Stimulated activated memory B cell treated with anti-CD40 and anti-IgM and Interleukin-4, amounts not matched to agents 10 μg/mL and 1 μg/mL and 100 μg/mL, for 72 hours (primary cell): ENCODE data around the gene RBM3.
"Not testable (repeated sequence)": the region's sequence is repeated elsewhere in the genome, so short reads cannot be mapped to it uniquely, and the experiment has no call there.

Experiments
- ATAC-seq: fragments of 150-1000 bp; cut with Tn5 transposase; 2 replicates; pipeline ENCODE4 v1.10.0; 2021
- H3K27ac Mint-ChIP-seq: one replicate; pipeline ENCODE4 v1.8.0; 2022; ENCODE audit warnings: mild to moderate bottlenecking, mixed read lengths
- H3K27me3 Mint-ChIP-seq: one replicate; pipeline ENCODE4 v1.8.0; 2022; ENCODE audit warnings: mixed read lengths
- H3K36me3 Mint-ChIP-seq: one replicate; pipeline ENCODE4 v1.8.0; 2022; ENCODE audit warnings: mixed read lengths
- H3K4me1 Mint-ChIP-seq: one replicate; pipeline ENCODE4 v1.8.0; 2022; ENCODE audit warnings: mixed read lengths
- H3K4me3 Mint-ChIP-seq: one replicate; pipeline ENCODE4 v1.8.0; 2022; ENCODE audit warnings: mild to moderate bottlenecking, moderate library complexity, mixed read lengths
- H3K9me3 Mint-ChIP-seq: one replicate; pipeline ENCODE4 v1.8.0; 2022; ENCODE audit warnings: mixed read lengths

The RBM3 gene

DNA sequence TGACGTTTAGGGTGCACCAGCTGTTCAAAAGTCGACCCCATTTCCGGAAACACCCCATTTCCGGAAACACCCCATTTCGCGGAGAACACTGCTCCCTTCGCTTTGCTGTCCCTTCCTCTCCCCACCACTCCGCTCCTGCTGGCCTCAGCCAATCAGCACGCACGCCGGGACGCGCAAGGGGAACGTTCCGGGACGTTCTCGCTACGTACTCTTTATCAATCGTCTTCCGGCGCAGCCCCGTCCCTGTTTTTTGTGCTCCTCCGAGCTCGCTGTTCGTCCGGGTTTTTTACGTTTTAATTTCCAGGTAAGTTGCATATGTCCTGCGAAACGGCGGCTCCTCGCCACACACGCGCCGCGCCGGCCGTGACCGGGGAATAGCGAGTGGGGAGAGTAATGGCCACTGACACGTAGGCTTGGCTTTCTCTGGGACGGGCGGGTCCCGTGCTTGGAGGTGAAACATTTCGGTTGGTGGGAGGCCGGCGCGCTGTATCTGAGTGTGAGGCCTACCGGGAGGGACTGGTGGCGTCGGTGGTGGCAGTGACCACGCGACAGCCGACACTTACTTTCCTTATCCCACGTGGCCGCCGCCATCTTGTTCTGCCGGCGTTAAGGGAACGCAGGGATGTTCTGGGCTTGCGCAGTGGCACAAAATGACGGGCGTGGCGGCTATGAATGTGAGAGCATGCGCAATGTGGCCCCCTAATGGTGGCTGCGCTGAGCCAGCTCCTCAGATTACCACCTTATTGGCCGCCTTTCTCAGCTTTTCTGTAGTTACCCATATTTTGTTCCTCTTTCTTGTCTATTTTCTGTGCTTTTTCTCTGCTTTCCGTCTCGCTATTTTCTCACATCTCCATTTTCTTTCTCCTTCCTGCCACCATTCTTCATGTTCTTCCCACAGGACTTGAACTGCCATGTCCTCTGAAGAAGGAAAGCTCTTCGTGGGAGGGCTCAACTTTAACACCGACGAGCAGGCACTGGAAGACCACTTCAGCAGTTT, at the start of gene RBM3:
Gene RBM3 (plus strand): TSS at position 215 of the 997 bp plus-strand sequence. CDS start 697 bp downstream, at position 912.
- Mint-ChIP-seq H3K9me3 (no peaks in the 10 kb centered on the region), H3K27me3 (no peaks in the 10 kb centered on the region), H3K4me1 (peaks cover 29% of the 10 kb centered on the region), H3K36me3 (peaks cover 40% of the 10 kb centered on the region), H3K27ac (peak within 1 kb of the TSS; percentile 100), H3K4me3 (peak within 1 kb of the TSS; percentile 98)
- ATAC-seq = peak; percentile 98

- Mint-ChIP-seq H3K36me3 (peaks cover 21% of the 10 kb centered on the region), H3K4me1 (peaks cover 16% of the 10 kb centered on the region)
- H3K9me3 Mint-ChIP-seq, ATAC-seq, H3K27ac Mint-ChIP-seq, H3K27me3 Mint-ChIP-seq, H3K4me3 Mint-ChIP-seq: not testable (repeated sequence)
Measured at GRCh38 chrX:48525853-48526252, 48.4 kb upstream of the RBM3 start.

DNA sequence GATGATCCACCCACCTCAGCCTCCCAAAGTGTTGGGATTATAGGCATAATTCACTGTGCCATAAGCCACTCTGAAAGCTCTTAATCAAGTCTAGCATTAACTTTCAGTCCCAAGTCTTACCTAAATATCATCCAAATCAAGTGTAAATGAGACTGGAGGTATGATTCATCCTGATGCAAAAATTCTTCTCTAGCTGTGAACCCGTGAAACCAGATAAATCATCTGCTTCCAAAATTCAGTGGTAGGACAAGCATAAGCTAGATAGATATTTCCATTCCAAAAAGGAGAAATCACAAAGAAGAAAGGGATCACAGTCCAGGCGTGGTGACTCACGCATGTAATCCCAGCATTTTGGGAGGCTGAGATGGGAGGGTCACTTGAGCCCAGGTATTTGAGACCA, 43.5 kb upstream of the RBM3 start:
- Mint-ChIP-seq H3K9me3 (no peaks in the 10 kb centered on the region), H3K36me3 (peaks cover 23% of the 10 kb centered on the region), H3K27me3 (no peaks in the 10 kb centered on the region), H3K4me1 (peaks cover 6% of the 10 kb centered on the region), H3K27ac (no peak overlapping the region), H3K4me3 (no peak overlapping the region)
- ATAC-seq = no peak

DNA sequence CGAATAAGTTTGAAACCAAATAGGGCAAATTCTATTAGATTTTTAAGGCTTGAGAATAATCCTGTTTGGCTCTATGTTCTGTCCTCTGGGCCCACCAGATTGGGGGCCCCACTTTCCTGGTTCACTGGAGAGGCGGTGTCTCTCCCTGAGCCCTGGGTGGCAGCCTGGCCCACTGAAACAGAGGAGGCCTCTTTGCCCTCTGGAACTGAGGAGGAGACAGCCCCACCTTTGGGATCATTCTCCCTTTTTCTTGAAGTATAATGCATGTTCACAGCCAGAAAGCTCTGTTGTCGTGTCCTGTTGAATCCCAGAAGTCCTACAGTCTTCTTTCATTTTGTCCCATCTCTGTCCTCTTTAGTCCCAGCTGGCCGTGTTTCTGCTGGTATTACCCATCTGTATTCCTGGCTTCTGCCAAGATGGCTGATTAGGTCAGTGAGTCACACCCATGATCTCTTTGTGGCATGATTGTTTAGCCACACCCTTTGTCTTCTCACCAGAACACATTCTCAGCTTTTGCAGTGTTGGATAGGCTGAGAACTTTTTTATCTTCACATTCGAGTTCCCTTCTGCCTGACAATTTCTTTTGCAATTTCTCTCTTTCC, 42.8 kb upstream of the RBM3 start:
- no peaks in the 10 kb centered on the region for H3K9me3 Mint-ChIP-seq
- no peak overlapping the region for H3K4me3 Mint-ChIP-seq
- H3K27ac Mint-ChIP-seq = no peak overlapping the region
- no peaks in the 10 kb centered on the region for H3K27me3 Mint-ChIP-seq
- H3K4me1 Mint-ChIP-seq = peaks cover 4% of the 10 kb centered on the region
- H3K36me3 Mint-ChIP-seq = peaks cover 20% of the 10 kb centered on the region
- ATAC-seq = no peak

DNA sequence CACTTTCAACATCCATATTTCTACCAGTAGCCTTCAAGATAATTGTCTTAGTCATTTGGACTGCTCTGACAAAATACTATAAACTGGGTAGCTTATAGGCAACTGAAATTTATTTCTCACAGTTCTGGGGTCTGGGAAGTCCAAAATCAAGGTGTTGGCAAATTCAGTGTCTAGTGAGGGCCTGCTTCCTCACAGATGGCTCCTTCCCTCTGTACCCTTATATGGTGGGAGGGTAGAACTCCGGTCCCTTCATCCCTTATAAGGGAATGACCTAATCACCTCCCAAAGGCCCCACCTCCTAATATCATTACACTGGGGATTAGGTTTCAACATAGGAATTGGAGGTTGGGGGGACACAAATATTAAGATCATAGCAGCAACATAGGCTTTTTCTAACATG, 42.1 kb upstream of the RBM3 start:
- Mint-ChIP-seq H3K27me3 (no peaks in the 10 kb centered on the region), H3K36me3 (peaks cover 16% of the 10 kb centered on the region), H3K4me3 (no peak overlapping the region), H3K9me3 (no peaks in the 10 kb centered on the region), H3K4me1 (no peaks in the 10 kb centered on the region), H3K27ac (no peak overlapping the region)
- ATAC-seq = no peak

GRCh38 chrX:48533165-48533564, 41.1 kb upstream of the RBM3 start:
- no peak overlapping the region for H3K4me3 Mint-ChIP-seq
- H3K36me3 Mint-ChIP-seq = peaks cover 15% of the 10 kb centered on the region
- no peaks in the 10 kb centered on the region for H3K9me3 Mint-ChIP-seq
- no peak overlapping the region for H3K27ac Mint-ChIP-seq
- no peaks in the 10 kb centered on the region for H3K4me1 Mint-ChIP-seq
- H3K27me3 Mint-ChIP-seq = no peaks in the 10 kb centered on the region
- ATAC-seq = no peak

GRCh38 chrX:48538641-48539344, 35.5 kb upstream of the RBM3 start:
- peaks cover 6% of the 10 kb centered on the region for H3K36me3 Mint-ChIP-seq
- peak overlapping the region; percentile 92 for H3K4me3 Mint-ChIP-seq
- H3K27ac Mint-ChIP-seq = peak overlapping the region; percentile 87
- H3K27me3 Mint-ChIP-seq = no peaks in the 10 kb centered on the region
- H3K9me3 Mint-ChIP-seq = no peaks in the 10 kb centered on the region
- H3K4me1 Mint-ChIP-seq = peaks cover 20% of the 10 kb centered on the region
- no peak for ATAC-seq

DNA sequence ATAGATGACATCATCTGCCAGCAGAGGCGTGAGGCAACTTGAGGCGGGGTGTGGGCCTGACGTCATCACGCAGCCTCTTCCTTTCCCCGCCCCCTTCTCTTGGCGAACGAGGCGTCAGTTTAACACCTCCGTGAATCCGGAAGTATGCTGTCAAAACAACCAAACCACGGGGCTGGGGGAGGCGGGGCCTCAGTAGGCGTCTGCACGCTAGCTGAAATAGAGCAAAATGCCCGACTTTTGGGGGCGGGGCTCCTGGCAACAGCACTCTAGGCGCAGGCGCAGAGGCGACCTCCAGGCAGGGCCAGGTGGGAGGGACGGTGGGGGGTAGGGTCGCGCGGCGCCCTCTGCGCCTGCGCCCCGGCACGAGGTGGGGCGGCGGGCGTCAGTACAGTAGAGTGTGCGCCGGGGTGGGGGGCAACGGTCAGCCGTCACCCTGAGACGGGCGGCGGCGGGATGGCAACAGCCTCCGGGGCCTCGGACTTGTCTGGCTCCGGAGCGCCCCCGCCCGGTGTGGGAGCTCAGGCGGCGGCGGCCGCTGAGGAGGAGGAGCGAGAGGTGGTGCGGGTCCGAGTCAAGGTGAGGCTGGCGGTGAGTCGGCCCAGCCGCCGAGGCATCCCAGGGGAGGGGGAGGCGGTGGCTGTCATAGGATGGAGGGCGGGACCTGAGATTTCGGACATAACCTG, 34.8 kb upstream of the RBM3 start, which contains the start of gene TBC1D25:
Gene TBC1D25 (plus strand): TSS at position 370 of the 683 bp plus-strand sequence. CDS start 84 bp downstream, at position 454.
- Mint-ChIP-seq H3K4me3 (peak within 1 kb of the TSS; percentile 92), H3K4me1 (peaks cover 20% of the 10 kb centered on the region), H3K27ac (peak within 1 kb of the TSS; percentile 87), H3K9me3 (no peaks in the 10 kb centered on the region), H3K36me3 (peaks cover 6% of the 10 kb centered on the region), H3K27me3 (no peaks in the 10 kb centered on the region)
- ATAC-seq = peak; percentile 95

DNA sequence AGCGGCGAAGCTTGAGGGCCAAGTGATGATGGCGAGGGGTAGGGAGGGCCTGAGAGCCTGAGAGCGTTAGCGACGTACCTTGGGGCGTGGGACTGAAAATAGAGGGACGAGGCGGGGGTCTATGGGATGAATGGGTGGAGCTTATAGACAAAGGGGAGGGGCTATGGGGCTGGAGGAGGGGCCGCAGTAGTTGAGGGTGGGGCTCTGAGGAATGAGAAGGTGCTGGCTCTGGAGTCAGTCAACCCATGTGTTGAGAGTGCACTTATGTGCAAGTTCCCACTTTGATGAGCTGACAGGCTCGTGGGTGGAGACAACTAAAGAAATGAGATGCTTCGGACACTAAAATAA, 34.3 kb upstream of the RBM3 start:
- Mint-ChIP-seq H3K4me1 (peaks cover 20% of the 10 kb centered on the region), H3K27me3 (no peaks in the 10 kb centered on the region), H3K27ac (peak overlapping the region; percentile 87), H3K9me3 (no peaks in the 10 kb centered on the region), H3K4me3 (peak overlapping the region; percentile 92), H3K36me3 (peaks cover 6% of the 10 kb centered on the region)
- ATAC-seq = peak; percentile 75

DNA sequence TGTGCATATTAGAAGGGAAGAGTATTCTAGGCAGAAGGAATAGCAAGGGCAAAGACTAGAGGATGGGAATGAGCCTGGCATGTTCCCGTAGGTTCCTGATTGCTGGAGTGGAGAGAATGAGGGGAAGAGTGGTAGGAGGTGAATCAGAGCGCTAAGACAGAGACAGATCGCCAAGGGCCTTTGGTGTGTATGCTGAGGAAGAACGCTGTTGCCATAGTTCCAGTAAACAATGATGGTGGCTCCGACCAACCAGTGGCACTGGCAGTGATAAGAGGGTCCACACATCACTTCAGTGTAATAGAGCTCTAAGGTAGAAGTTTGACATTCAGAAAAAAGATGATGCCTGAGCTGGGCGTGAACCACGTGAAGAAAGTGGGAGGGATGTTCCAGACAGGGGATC, 33.8 kb upstream of the RBM3 start:
- H3K27me3 Mint-ChIP-seq = no peaks in the 10 kb centered on the region
- ATAC-seq = no peak
- peak overlapping the region; percentile 92 for H3K4me3 Mint-ChIP-seq
- H3K27ac Mint-ChIP-seq = peak overlapping the region; percentile 87
- H3K4me1 Mint-ChIP-seq = peaks cover 20% of the 10 kb centered on the region
- H3K9me3 Mint-ChIP-seq = no peaks in the 10 kb centered on the region
- peaks cover 10% of the 10 kb centered on the region for H3K36me3 Mint-ChIP-seq

DNA sequence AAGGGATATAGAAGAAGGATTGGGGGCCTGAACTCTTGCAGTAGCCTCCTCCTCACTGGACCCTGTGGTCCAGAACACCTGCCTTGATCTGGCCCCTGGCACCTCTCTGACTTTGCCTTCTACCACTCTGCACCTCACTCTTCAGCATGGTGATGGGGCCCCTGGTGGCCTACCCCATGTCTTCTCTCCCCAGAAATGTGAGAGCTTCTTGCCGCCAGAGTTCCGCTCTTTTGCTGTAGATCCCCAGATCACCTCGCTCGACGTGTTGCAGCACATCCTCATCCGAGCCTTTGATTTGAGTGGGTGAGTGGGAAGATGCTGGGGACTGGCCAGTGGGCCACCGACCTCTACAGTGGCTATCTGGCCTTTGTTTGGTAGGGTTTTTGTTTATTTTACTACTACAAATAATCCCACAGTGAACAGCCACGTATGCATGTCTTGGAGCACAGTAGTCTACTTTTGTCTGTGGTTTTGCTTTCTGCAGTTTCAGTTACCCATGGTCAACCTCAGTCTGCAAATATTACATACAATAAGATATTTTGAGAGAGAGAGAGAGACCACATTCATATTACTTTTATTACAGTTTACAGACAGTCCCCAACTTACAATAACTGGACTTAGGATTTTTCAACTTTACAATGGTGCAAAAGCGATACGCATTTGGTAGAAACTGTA, 33.0 kb upstream of the RBM3 start:
- H3K4me3 Mint-ChIP-seq = peak overlapping the region; percentile 92
- ATAC-seq = no peak
- no peaks in the 10 kb centered on the region for H3K27me3 Mint-ChIP-seq
- H3K9me3 Mint-ChIP-seq = no peaks in the 10 kb centered on the region
- H3K36me3 Mint-ChIP-seq = peaks cover 12% of the 10 kb centered on the region
- H3K27ac Mint-ChIP-seq = peak overlapping the region; percentile 87
- peaks cover 20% of the 10 kb centered on the region for H3K4me1 Mint-ChIP-seq

DNA sequence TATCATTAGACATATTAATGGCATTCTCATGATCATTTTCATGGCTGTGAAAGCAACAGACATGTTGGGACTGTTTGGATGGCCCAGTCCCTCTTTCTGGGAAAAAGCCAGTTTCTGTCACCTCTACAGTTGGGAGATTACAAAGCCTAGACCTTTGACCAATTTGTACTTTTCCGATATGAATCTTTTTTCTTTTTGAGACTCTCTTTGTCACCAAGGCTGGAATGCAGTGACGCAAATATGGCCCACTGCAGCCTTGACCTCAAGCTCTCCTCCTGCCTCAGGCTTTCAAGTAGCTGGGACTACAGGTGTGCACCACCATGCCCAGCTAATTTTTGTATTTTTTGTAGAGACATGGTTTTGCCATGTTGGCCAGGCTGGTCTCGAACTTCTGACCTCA, 25.4 kb upstream of the RBM3 start:
- Mint-ChIP-seq H3K9me3 (no peaks in the 10 kb centered on the region), H3K27me3 (no peaks in the 10 kb centered on the region), H3K4me3 (no peak overlapping the region), H3K36me3 (peaks cover 29% of the 10 kb centered on the region), H3K4me1 (no peaks in the 10 kb centered on the region), H3K27ac (no peak overlapping the region)
- no peak for ATAC-seq

DNA sequence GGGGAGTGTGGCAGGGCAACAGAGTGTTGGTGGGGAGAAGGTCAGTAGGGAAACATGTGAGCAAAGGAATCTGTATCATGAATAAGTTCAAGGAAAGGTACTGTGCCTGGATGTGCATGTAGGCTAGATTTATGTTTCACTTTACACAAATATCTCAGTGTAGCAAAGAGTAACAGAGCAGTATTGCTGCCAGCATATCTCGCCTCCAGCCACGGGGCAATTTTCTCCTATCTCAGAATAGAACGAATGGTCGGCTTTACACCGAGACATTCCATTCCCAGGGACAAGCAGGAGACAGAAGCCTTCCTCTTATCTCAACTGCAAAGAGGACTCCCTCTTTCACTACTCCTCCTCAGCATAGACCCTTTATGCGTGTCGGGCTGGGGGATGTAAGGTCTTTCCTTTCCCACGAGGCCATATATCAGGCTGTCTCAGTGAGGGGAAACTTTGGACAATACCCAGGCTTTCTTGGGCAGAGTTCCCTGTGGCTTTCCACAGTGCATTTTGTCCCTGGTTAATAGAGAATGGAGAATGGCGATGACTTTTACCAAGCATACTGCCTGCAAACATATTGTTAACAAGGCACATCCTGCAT, 18.5 kb upstream of the RBM3 start:
- H3K36me3 Mint-ChIP-seq = peaks cover 34% of the 10 kb centered on the region
- not testable (repeated sequence) for H3K4me1 Mint-ChIP-seq, H3K9me3 Mint-ChIP-seq, H3K27me3 Mint-ChIP-seq, H3K4me3 Mint-ChIP-seq, H3K27ac Mint-ChIP-seq, ATAC-seq

DNA sequence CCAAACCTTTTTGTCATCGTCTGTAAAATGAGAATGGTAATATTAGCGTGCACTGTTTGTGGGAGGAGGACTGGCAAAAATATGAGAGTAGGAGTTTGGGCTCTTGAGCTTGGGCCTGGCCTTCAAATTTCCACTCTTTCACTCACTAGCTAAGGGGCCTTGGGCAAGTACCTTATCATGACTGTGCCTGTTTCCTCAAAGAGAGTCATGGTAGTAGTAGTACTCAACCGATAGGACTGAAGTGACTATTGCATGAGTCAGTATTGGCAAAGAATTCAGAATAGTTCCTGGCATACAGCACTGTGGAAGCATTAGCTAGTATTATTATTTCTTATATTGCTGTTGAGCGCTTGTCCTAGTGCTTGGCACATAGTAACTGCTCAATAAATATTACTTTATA, 16.0 kb upstream of the RBM3 start:
- H3K27me3 Mint-ChIP-seq = no peaks in the 10 kb centered on the region
- no peak overlapping the region for H3K4me3 Mint-ChIP-seq
- no peaks in the 10 kb centered on the region for H3K4me1 Mint-ChIP-seq
- H3K9me3 Mint-ChIP-seq = no peaks in the 10 kb centered on the region
- H3K27ac Mint-ChIP-seq = no peak overlapping the region
- no peak for ATAC-seq
- peaks cover 35% of the 10 kb centered on the region for H3K36me3 Mint-ChIP-seq
